ENCODE data around the gene OPCML.

The OPCML gene

GRCh38 chr11:133531971-133532651 lies at the start of gene OPCML:
Gene OPCML (minus strand): TSS chr11:133532501.
- no peak for DNase-seq (ENCODE audit: low read depth)

GRCh38 chr11:133581091-133581490 lies 48.8 kb upstream of the OPCML start:
- DNase-seq (ENCODE audit: low read depth): no peak

- no peak for DNase-seq (ENCODE audit: low read depth)
Observed at GRCh38 chr11:133579165-133580031, 47.1 kb upstream of the OPCML start.

- no peak for DNase-seq (ENCODE audit: low read depth)
Observed at GRCh38 chr11:133577403-133577802, 45.1 kb upstream of the OPCML start.

- DNase-seq (ENCODE audit: low read depth): no peak
Observed at GRCh38 chr11:133576351-133576750, 44.0 kb upstream of the OPCML start.

GRCh38 chr11:133573081-133573480 lies 40.8 kb upstream of the OPCML start:
- no peak for DNase-seq (ENCODE audit: low read depth)

GRCh38 chr11:133570376-133570775 lies 38.1 kb upstream of the OPCML start:
- DNase-seq (ENCODE audit: low read depth): no peak

GRCh38 chr11:133563505-133564025 lies 31.3 kb upstream of the OPCML start:
- no peak for DNase-seq (ENCODE audit: low read depth)

- no peak for DNase-seq (ENCODE audit: low read depth)
Observed at GRCh38 chr11:133560472-133560855, 28.2 kb upstream of the OPCML start.

GRCh38 chr11:133559833-133560471 lies 27.7 kb upstream of the OPCML start:
- DNase-seq (ENCODE audit: low read depth): no peak

- DNase-seq (ENCODE audit: low read depth): no peak
Observed at GRCh38 chr11:133559382-133559781, 27.1 kb upstream of the OPCML start.

- no peak for DNase-seq (ENCODE audit: low read depth)
Observed at GRCh38 chr11:133555034-133555433, 22.7 kb upstream of the OPCML start.

GRCh38 chr11:133553885-133554740 lies 21.8 kb upstream of the OPCML start:
- DNase-seq (ENCODE audit: low read depth): no peak

- no peak for DNase-seq (ENCODE audit: low read depth)
Observed at GRCh38 chr11:133552938-133553337, 20.6 kb upstream of the OPCML start.

- DNase-seq (ENCODE audit: low read depth): no peak
Observed at GRCh38 chr11:133551064-133551463, 18.8 kb upstream of the OPCML start.

GRCh38 chr11:133549826-133550225 lies 17.5 kb upstream of the OPCML start:
- DNase-seq (ENCODE audit: low read depth): no peak

GRCh38 chr11:133548641-133549040 lies 16.3 kb upstream of the OPCML start:
- DNase-seq (ENCODE audit: low read depth): no peak

- DNase-seq (ENCODE audit: low read depth): no peak
Observed at GRCh38 chr11:133547808-133548494, 15.7 kb upstream of the OPCML start.

GRCh38 chr11:133545199-133545803 lies 13.0 kb upstream of the OPCML start:
- no peak for DNase-seq (ENCODE audit: low read depth)

- DNase-seq (ENCODE audit: low read depth): no peak
Observed at GRCh38 chr11:133541720-133542095, 9.4 kb upstream of the OPCML start.

Data from stimulated activated CD8-positive, alpha-beta memory T cell treated with anti-CD3 and anti-CD28 coated beads, Interleukin-15, amount 100 ng/mL, for 1 hour (primary cell).